T-helper 1 cell treated with Interleukin-12 subunit alpha and Interleukin-12 subunit beta and Interleukin-4 antibody, amounts not matched to agents 30 ng/mL and 1 ng/mL, for 36 hours (primary cell): Measurements from ENCODE around the gene CDV3. TPM values are rescaled to one million over a fixed set of nuclear protein-coding genes. Genes with fewer than 3 reads are reported as not detected.
"Not testable (repeated sequence)": the region's sequence is repeated elsewhere in the genome, so short reads cannot be mapped to it uniquely, and the experiment has no call there.

ENCODE experiments used
- intact Hi-C: fragments of 100-400 bp; cut with micrococcal nuclease; formaldehyde crosslinking; loops from one replicate; pipeline ENCODE4 v1.15.1; 2024
- total RNA-seq: library from RNA; stranded (reverse); gene quantifications from 2 replicates; pipeline ENCODE4 v1.2.3, GENCODE V29; 2022

CDV3 gene, protein sequence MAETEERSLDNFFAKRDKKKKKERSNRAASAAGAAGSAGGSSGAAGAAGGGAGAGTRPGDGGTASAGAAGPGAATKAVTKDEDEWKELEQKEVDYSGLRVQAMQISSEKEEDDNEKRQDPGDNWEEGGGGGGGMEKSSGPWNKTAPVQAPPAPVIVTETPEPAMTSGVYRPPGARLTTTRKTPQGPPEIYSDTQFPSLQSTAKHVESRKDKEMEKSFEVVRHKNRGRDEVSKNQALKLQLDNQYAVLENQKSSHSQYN
- total RNA-seq: 214 and 221 TPM in 2 replicates

DNA sequence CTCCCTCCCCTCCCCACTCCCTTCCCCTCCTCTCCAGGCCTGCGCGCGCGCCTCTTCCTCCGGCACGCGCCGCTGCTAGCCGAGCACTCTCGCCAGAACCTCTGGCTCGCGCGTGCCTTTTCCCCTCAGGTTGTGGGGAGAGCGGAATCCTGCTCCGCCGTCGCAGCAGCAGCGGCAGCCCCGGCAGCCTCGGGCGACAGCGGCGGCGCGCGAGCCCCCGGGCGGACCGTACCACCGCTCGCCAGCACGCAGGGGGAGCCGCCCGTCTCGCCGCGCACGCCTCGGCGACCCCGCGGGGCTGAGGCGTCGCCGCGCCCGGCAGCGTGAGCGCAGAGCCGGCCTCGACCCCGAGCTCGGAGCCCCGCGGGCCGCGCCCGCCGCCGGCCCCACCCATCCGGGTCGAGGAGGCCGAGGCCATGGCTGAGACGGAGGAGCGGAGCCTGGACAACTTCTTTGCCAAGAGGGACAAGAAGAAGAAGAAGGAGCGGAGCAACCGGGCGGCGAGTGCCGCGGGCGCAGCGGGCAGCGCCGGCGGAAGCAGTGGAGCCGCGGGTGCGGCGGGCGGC is at the start of gene CDV3:
TSS of gene CDV3 (plus strand) at position 58 of the 566 bp plus-strand sequence. CDS start at position 417, 359 bp downstream.
- intact Hi-C loops: loop anchor here (1.0 to 5.0 kb wide), 13 partner anchors 67 to 1156 kb away; partner anchors contain the start of genes CEP63, DNAJC13, NPHP3 and SRPRB

DNA sequence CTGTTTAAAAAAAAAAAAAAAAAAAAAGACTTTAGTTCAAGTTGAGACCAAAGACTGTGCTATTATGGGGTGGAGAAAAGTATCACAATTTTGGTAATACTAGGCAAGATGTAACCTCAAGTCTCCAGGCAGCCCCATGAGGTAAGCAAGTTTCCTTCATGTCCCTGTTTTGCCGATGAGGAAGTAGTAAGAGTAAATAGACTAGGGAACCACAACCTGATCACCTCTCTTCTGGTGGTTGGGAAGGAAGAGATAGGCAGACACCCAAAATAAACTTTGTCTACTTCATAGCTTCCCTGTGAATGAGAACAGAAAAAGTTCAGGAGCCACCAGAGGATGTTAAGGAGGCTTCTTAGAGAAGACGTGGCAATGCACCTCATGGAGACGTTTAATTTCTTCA is 49.7 kb upstream of the CDV3 start:
- intact Hi-C loops: not testable (repeated sequence)

DNA sequence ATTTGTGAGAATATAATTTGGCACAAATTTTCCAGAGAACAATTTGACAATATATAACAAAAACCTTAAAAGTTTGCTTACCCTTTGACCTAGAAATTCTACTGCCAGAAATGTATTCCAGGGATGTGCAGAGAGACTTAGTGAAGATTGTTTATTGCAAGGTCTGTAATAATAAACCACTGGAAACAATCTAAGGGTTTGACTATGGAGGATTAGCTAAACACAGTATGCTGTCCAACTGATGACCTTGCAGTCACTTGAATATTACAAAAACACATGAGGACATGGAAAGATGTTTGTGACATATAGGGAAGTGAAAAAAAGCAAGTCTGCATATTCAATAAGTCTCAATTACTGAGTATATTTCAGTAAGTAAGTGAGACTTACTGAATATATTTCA is 48.1 kb upstream of the CDV3 start:
- intact Hi-C loops: no loop called here

DNA sequence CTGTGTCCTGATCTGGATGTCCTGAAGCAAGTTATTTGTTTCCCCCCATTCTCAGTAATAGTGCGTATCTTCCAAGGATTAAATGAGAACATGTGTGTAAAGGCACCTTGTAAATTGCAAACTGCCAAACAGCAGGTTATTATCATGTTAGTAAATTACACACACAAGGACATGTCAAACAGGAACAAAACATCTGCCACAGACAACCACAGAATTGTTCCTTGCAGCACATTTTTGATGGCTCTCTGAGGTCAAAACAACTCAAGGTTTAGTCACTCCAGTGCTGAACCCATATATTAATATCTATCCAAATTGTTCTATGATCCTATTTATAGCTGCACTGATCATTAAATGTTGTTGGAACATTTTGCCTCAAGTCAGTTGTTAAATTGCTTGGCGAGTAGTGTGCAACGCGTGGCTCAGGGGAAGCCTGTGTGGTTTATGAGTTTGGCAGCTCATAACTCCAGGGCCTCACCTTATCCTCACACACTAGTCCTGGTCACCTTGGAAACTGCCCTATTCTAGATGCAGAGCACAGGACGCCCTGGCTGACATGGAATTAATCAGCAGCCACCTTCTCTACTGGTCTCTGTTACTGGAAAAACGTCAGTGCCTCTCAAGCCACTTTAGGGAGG is 46.3 kb upstream of the CDV3 start:
- intact Hi-C loops: no loop called here

DNA sequence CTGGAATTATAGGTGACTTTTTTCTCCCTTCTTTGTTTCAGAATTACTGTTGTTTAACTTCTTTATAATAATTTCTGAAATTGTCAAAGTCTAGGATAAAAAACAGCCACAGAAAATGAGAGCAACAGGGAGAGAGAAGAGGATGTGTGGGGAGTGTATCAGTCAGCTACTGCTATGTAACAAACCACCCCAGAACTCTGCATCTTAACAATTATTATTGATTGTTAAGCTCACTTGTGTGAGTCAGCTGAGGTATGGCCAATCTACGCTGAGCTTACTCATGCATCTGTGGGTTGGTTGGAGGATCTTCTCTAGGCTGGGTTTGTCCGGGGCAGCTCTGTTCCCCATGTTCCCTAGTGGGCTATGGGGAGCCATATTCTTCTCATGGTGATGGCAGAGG is 43.7 kb upstream of the CDV3 start:
- intact Hi-C loops: no loop called here

DNA sequence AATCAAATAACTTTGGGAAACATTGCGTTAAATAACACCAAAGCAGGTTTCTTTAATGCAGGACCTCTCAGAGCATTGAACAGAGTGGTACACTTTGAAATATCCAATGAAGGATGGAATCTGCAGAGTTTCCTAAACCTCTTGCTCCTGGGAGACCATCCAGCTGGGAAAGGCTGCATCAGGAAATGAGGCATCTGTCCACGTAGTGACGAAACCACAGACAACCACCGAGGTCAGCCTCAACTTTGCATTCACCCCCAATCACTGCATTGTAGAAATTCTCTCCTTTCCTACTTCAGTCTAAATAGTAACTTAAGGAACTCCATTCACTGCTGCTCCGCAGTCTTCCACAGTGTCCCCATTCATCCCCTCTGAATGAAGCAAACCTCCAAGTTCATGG is 41.5 kb upstream of the CDV3 start:
- intact Hi-C loops: no loop called here

DNA sequence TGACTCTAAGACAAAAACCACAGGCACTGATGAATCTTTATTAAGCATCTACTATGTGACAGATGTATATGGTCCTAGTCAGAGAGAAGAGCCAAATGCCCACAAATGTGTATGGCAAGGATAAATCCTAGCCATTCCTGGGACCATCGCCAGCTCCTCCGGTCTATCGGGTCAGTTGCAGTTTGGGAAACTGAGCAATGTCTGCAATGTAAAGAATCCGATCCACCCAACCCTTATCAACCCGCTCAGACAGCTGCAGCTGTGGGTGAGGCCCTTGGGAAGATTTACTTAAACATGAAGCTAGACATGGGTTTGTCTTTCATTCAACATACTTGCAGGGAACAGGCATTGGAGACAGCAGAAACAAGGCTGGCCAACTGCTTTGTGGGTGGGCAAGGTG is 40.5 kb upstream of the CDV3 start:
- intact Hi-C loops: no loop called here

DNA sequence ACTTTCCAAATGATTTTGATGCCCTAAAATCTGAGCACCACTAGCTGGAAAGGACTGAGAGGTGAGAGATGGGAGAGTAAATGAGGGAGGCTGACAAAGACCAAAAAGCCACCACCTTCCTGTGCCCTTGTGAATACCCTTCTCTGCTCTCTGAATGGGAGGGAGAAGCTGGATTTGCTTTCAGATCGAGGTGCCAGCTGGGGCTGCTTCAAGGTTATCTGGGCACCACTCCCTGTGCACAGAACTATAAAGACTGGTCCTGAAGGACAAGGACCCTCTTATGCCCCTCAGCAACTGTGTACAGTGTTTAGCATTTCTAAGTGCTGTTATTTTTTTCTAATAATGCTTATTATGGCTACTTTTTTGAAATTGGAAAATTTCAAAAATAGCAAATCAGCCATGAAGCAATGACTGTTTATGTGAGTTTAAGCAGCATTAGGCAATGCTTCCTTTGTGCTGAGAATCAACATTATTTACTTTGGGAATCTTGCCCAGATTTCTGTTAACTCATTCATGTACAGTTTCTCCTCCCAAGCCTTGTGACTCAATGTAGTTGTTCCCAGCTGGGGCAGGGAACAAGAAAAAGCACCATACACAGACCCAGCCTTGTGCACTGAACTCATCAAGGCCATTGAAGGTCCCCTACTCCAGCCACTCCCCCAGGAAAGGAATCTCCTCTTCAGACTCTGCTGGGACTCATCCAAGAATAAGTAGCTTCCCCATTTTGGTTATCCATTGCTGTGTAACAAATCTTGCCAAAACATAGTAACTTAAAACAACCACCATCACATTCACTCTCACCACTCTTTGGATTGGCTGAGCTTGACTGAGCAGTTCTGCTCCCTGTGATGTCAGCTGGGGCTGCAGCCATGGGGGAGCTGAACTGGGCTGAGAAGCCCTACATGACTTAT is 37.3 kb upstream of the CDV3 start:
- intact Hi-C loops: no loop called here

DNA sequence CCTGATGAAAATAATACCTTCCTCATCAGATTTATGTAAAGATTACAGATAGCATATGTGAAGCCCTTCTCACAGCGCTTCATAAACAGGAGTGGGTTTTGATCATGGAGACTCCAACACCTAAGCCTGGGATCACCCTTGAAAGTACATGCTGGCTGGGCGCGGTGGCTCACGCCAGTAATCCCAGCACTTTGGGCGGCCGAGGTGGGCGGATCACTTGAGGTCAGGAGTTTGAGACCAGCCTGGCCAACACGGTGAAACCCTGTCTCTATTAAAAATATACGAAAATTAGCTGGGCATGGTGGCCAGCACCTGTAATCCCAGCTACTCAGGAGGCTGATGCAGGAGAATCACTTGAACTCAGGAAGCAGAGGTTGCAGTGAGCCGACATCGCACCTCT is 36.4 kb upstream of the CDV3 start:
- intact Hi-C loops: not testable (repeated sequence)

DNA sequence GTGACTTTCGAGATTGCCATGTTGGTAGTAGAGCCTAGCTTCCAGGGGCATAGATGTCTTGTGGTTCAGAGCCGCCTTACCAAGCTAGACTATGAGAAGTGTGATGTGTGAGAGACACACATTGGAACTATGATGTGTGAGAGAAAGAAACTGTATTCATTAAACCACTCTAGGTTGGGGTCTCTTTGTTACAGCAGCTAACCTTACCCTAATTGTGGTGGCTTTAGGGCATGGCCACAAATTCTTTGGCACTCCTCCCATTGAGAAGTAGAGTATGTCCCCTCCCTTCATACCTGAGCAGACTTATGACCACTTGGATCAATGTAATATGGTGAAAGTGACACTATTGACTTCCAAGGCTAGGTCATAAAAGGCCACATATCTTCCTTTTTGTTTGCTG is 35.3 kb upstream of the CDV3 start:
- intact Hi-C loops: no loop called here

DNA sequence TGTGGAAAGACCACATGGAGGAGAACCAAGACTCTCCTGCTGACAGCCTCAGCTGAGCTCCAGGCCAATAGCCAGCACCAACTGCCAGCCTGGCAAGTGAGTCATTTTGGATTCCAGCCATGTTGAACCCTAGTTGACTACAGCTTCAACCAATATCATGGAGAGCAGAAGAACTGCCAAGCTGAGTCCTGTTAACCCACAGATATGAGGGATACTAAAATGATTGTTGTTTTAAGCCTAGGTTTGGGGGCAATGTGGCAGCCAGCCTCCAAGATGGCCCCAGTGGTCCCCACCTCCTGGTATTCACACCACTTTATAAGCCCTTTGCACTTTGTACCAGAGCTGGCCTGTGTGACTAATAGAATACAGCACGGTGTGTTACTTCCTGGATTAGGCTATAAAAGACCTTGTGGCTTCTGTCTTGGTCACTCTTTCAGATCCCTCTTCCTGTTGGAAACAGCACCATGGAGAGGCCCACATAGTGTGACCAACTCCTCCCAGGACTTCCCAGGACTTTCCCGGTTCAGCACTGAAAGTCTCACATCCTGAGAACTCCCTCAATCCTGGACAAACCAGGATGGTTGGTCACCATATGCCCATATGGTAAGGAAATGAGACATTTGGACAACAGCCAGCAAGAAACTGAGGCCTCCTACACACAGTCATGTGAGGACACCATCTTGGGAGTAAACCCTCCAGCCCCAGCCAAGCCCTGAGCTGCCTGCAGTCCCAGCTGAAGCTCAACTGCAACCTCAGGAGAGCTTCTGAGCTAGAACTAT is 32.4 kb upstream of the CDV3 start:
- intact Hi-C loops: no loop called here

DNA sequence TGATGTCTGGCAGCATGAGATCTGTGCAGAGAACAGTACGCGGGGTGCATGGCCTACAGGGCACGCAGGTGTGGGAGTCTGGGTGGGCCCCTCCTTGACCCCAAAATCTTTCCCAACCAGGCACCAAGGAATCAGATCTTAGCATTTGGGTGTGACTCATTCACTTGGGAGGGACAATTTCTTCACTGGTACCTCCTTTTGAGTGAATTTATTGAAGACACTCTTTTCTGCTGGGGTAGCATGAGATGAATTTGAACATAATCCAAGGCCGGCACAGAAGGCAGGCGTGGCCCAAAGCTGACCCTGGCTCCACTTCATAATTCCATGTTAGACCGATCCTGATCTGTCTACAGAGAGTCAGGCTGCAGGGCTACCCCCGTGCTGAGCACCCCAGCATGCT is 30.6 kb upstream of the CDV3 start:
- intact Hi-C loops: no loop called here

DNA sequence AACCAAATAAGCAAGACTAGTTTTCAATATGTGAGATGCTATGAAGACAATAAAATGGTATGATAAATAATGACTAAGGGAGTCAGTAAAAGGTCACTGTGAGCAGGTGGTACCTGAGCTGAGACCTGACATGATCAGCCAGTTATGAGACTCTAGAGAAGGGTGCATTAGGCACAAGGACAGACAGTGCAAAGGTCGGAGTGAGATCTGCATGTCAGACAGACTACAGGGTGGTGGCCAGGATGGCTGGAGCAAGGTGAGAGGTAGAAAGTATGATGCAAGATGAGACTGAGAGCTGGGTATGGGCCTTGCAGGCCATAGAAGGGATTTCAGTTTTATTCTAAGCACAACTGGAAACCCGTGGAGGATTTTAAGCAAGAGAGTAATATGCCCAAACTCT is 28.5 kb upstream of the CDV3 start:
- intact Hi-C loops: not testable (repeated sequence)

DNA sequence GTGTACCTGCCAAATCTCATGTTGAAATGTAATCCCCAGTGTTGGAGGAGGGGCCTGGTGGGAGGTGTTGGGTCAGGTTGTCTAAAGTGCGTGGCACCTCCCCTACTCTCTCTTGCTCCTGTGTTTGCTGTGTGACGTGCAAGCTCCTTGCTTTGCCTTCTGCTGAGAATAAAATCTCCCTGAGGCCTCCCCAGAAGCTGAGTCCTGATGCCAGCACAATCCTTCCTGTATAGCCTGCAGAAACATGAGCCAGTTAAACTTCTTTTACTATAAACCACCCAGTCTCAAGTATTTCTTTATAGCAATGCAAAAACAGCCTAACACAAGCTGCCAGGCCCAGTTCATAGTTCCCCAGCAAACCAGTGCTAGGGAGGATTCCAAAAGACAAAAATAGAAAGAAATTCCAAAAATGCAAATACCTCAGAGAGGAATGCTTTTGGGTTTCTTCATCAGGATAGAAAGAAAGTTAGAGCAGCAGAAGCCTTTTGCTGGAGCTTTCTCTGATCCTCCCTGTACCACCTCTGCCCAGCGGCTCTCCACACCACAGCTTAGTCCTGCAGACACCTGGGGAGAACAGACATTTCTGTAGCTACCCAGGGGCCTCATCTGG is 25.9 kb upstream of the CDV3 start:
- intact Hi-C loops: no loop called here

DNA sequence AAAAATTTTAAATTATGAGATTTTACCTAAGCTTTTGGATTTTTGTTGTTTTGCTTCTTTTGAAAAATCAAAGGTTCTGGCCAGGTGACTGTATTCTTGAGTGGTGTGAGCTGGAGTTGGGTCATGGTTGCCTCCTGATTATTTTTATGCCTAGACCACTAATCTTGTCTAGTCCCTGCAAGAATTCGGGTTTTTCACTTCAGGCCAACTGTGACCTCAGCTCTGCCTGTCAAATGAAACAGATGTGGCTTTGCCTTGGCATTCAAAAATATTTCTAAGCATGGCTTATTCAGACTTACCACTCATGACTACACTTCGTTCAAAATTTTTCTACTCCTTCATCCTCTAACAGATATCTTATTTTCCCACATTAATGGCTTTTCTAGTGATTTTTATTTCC is 25.4 kb upstream of the CDV3 start:
- intact Hi-C loops: no loop called here

DNA sequence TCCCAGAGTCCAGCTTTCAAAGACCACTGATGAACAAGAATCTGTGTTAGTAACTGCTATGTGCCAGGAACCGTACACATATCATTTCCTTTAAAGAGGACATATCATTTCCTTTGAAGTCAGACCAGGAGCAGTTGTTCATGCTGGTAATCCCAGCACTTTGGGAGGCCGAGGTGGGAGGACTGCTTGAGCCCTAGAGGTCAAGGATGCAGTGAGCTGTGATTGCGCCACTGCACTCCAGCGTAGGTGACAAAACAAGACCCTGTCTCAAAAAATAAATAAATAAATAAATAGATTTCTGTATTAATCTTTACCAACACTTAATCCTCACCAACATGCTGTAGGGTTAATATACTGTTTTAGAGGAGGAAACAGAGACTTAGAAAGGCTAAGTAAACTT is 23.9 kb upstream of the CDV3 start:
- intact Hi-C loops: no loop called here

DNA sequence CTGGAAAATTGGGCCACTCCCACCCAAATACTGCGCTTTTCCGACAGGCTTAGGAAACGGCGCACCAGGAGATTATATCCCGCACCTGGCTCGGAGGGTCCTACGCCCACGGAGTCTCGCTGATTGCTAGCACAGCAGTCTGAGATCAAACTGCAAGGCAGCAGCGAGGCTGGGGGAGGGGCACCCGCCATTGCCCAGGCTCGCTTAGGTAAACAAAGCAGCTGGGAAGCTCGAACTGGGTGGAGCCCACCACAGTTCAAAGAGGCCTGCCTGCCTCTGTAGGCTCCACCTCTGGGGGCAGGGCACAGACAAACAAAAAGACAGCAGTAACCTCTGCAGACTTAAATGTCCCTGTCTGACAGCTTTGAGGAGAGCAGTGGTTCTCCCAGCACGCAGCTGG is 21.9 kb upstream of the CDV3 start:
- intact Hi-C loops: not testable (repeated sequence)

DNA sequence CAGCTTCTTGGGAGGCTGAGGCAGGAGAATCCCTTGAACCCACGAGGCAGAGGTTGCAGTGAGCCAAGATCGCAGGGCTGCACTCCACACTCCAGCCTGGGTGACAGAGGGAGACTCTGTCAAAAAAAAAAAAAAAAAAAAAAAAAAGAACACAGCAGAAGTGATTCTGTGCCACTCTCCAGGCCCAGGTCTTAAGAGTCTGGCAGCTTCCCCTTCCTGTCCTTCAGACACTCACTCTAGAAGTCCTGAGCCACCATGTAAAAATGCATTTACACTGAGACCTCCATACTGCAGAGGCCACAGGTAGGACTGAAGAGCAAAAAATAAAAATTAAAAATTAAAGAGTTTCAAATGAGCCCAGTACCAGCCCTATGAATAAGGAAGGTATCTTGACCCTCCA is 11.8 kb upstream of the CDV3 start:
- intact Hi-C loops: no loop called here

DNA sequence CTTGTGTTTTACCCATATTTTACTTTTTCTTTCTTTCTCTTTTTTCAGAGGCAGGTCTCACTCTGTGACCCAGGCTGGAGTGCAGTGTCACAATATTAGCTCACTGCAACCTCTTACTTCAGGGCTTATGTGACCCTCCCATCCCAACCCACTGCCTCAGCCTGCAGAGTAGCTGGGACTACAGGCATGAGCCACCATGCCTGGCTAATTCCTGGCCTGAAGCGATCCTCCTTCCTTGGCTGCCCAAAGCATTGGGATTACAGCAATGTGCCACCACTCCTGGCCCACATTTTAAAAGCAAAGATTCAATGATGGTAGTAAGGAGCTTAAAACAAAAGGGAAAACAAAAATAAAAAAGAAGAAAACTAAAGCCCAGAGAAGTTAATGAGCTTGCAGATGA is 11.1 kb upstream of the CDV3 start:
- intact Hi-C loops: no loop called here

DNA sequence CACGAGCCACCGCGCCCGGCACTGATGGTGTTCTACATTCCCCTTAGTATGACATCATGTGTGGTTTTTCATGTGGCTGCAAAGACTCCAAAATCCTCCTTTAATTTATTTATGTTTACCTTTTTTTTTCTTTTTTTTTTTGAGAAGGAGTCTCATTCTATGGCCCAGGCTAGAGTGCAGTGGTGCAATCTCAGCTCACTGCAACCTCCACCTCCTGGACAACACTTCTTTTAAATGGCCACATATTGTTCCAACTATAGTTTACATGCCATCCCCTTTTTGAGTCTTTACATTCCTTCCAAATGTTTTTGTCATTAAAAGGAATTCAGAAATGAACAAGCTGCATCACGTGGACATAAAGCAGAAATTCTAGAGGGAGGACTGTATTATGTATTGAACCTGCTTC is 10.3 kb upstream of the CDV3 start:
- intact Hi-C loops: no loop called here

DNA sequence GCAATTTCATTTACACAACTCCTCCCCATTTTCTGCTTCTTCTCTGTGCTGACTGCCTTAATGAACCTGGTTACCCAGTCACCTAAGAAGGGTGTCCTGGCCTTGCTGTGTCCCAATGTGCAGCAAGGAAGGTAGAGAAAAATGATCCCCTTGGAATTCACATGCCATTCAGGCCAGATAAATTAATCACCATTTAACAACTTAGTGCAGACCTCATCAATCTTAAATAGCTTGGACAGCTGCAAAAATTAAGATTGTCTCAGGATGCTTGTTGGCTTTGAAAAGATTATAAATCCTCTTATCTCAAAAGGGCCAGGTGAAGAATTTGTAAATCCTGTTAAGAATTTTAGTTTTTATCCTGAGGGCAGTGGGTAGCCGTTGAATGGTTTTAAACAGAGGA is 9.7 kb upstream of the CDV3 start:
- intact Hi-C loops: no loop called here
